Coronary artery (tissue), 2 donors: ENCODE measurements around the gene AP3S1.
A peak's percentile ranks its signal among the peaks of the same experiment; 100 is the strongest.

Source experiments
- DNase-seq: peaks from one replicate; pipeline ENCODE4 v3.0.0-alpha.2; 2017; ENCODE audit warnings: low spot score
- H3K27ac ChIP-seq, 2 donors: fragments of 200-600 bp; sonication (generic); one replicate each; pipeline ENCODE4 v1.5.1; 2016 to 2019
- H3K4me3 ChIP-seq: fragments of 200-600 bp; sonication (generic); 2 replicates; pipeline ENCODE4 v1.5.1; 2016; ENCODE audit warnings: mild to moderate bottlenecking, moderate library complexity
- CTCF ChIP-seq: fragments of 200-600 bp; sonication (generic); IDR thresholded peaks from one replicate; pipeline ENCODE4 v1.5.1; 2019; ENCODE audit warnings: antibody characterized with exemption

Gene AP3S1

DNA sequence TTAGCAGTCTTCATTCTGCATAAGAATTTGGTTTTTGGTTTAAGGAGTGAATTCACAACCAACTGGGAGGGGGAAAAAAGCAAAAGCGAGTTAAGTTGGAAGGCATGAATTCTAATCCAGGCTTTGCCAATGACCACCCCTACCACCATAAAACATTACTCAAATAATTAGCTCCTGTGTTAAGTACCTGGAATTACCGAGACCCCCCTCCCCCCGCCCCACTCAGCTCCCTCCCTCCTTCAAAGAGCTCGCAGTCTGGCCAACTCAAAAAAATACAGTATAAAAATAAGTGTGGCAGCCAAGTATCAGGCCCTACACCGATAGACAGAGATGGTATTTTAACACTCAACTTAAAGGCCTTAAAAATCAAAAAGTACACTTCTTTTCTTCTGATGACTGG lies 862 bp upstream of the AP3S1 start:
- peak overlapping the region; percentile 87 for H3K4me3 ChIP-seq
- DNase-seq, result no peak
- H3K27ac ChIP-seq, result peak overlapping the region; percentile 89 to 93
- TF ChIP-seq CTCF, result no peak

- DNase-seq, result no peak
- H3K4me3 ChIP-seq, result peak overlapping the region; percentile 87
- H3K27ac ChIP-seq, result peak overlapping the region; percentile 89 to 93
- no peak for TF ChIP-seq CTCF
These were observed 577 bp downstream of the AP3S1 start for GRCh38 chr5:115842089-115842935.

DNA sequence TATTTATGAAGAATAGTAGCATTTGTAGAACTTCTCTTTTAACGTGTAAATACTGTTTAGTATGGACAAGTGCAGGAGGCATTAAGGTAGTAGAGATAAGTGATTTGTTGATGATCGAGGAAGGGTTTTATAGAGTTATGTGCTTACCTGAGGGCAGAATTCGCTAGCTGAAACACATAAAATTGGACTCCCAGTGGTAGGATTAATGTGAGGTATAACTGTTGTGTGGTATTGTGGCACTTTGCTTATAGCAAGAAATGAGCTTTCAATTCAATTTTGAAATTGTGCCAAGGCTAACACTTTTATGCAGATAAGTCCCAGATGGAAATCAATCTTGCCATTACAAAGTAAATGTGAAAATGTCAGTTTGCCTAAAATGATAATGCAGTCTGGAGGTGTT lies 1.2 kb downstream of the AP3S1 start:
- Histone ChIP-seq H3K4me3 (peak overlapping the region; percentile 87), H3K27ac (peak overlapping the region in 1 of 2 donors; percentile 93)
- no peak for DNase-seq
- TF ChIP-seq CTCF, result no peak

DNA sequence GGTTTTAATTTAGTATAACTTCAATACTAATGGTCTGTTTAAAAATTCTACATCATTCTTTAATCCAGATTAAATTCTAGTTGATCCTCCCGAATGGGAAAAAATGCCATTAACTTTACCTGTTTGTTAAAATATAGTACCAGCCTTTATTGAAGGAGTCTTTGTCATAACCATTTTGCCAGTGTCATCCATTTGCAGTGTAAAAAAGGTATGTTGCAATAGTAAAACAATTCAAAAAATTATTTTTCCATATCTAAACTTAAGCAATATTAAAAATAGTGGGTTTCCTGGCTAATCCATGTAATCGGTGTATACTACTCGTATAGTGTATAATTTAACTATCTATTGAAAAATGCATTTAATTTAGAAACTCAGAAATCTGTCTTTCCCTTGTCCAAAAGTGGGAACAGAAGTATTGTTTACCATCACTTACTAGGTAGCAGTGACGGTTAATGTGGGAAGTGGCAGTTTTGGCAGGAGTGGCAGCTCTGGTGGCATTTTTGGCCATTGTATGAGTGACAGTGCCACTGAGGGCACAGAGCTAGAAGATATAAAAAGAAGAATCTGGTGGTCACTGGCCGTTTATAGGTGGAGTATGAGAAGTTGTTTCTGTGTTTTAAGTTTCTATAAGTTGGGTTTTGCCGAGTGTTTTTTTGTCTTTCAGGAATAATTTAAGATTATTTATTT lies 1.9 kb downstream of the AP3S1 start:
- peak overlapping the region; percentile 87 for H3K4me3 ChIP-seq
- DNase-seq, result no peak
- no peak for TF ChIP-seq CTCF
- no peak overlapping the region for H3K27ac ChIP-seq

DNA sequence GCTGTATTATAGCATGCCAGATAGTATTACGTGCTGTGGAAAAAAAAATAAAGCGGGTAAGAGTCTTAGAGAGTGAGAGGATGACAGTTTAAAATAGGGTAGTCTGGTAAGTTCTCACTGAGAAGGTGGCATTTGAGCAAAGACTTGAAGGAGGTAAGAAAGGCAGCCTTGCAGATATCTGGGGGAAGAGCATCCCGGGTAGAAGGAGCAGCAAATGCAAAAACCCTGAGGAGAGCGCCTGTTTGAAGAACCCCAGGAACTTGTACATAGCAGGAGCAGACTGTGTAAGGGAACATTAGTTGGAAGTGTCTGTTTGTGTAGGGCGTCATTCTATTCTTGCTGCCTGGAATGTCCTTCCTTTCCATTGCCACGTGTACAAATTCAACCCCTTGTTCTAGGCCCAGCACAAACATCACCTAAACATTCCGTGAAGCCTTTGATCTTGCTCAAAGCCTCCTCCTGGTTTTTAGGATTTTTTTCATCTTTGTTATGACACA lies 2.6 kb downstream of the AP3S1 start:
- H3K4me3 ChIP-seq, result peak overlapping the region; percentile 87
- no peak for DNase-seq
- TF ChIP-seq CTCF, result no peak

GRCh38 chr5:115847290-115847689 lies 5.6 kb downstream of the AP3S1 start:
- no peak for DNase-seq
- Histone ChIP-seq H3K4me3 (no peak overlapping the region), H3K27ac (no peak overlapping the region)
- no peak for TF ChIP-seq CTCF

More for the DNA sequence above, 2.6 kb downstream of the AP3S1 start:
- peak overlapping the region in 1 of 2 donors; percentile 34 for H3K27ac ChIP-seq
